Fibroblast of lung (primary cell): ENCODE results near the gene CDC123. TPM values are rescaled to one million over a fixed set of nuclear protein-coding genes. Genes with fewer than 3 reads are reported as not detected.
"Not testable (repeated sequence)": the region's sequence is repeated elsewhere in the genome, so short reads cannot be mapped to it uniquely, and the experiment has no call there.

Experiments
- DNase-seq, 2 donors: peaks; one replicate each; pipeline versions ENCODE4 v3.0.0 to v3.0.0-alpha.2; 2010; ENCODE audit warnings: low read depth in 2 of 2
- H2AFZ ChIP-seq: 2 replicates; pipeline ENCODE4 v1.5.1; 2012; ENCODE audit warnings: low read length, control low read depth, inconsistent platforms
- H3K27ac ChIP-seq: 2 replicates; pipeline ENCODE4 v1.5.1; 2011; ENCODE audit warnings: low read length, control low read depth; ENCODE audit not compliant: insufficient read depth
- H3K27me3 ChIP-seq: 2 replicates; pipeline ENCODE4 v1.5.1; 2011; ENCODE audit warnings: mild to moderate bottlenecking, low read length; ENCODE audit not compliant: control insufficient read depth, insufficient read depth
- H3K36me3 ChIP-seq: 2 replicates; pipeline ENCODE4 v1.5.1; 2011; ENCODE audit warnings: low read length; ENCODE audit not compliant: control insufficient read depth, insufficient read depth
- H3K4me1 ChIP-seq: 2 replicates; pipeline ENCODE4 v1.5.1; 2011; ENCODE audit warnings: low read length; ENCODE audit not compliant: control insufficient read depth, insufficient read depth; ENCODE audit errors: extremely low read depth
- H3K4me2 ChIP-seq: 2 replicates; pipeline ENCODE4 v1.5.1; 2011; ENCODE audit warnings: low read length, control low read depth; ENCODE audit not compliant: insufficient read depth; ENCODE audit errors: extremely low read depth
- H3K4me3 ChIP-seq, 4 experiments: fragments of 200-600 bp in 1 of 4; sonication (generic) in 1 of 4; replicated peaks in 1 of 4; 2 replicates each; pipeline ENCODE4 v1.5.1; 2011 to 2016; ENCODE audit warnings: low read length in 4 of 4, low read depth in 3 of 4, mild to moderate bottlenecking in 3 of 4, control low read depth in 2 of 4, inconsistent platforms in 1 of 4, mixed read lengths in 1 of 4; ENCODE audit not compliant: insufficient read depth in 1 of 4; ENCODE audit errors: control extremely low read depth in 1 of 4
- H3K79me2 ChIP-seq: 2 replicates; pipeline ENCODE4 v1.5.1; 2012; ENCODE audit warnings: mild to moderate bottlenecking, low read length, inconsistent platforms; ENCODE audit not compliant: control insufficient read depth, insufficient read depth
- H3K9ac ChIP-seq: 2 replicates; pipeline ENCODE4 v1.5.1; 2011; ENCODE audit warnings: mild to moderate bottlenecking, low read length, control low read depth; ENCODE audit not compliant: insufficient read depth
- H3K9me3 ChIP-seq: 2 replicates; pipeline ENCODE4 v1.5.1; 2012; ENCODE audit warnings: low read depth, low read length; ENCODE audit not compliant: control insufficient read depth, insufficient read depth
- H4K20me1 ChIP-seq: 2 replicates; pipeline ENCODE4 v1.5.1; 2011; ENCODE audit warnings: low read length; ENCODE audit not compliant: control insufficient read depth, insufficient read depth; ENCODE audit errors: extremely low read depth
- EZH2 ChIP-seq: IDR thresholded peaks from 2 replicates; pipeline ENCODE4 v1.5.1; 2012; ENCODE audit warnings: low read length, control low read depth, mild to moderate bottlenecking; ENCODE audit errors: missing control alignments
- polyA plus RNA-seq, 2 donors: library from polyadenylated mRNA; depleted of rRNA in 1 of 2; stranded (reverse) in 1 of 2; unstranded in 1 of 2; fragments of >200 nt; gene quantifications; 2 replicates each; pipeline ENCODE4 v1.2.1, GENCODE V29; 2011 to 2012; ENCODE audit warnings: missing spikeins in 1 of 2
- total RNA-seq: library from RNA; depleted of rRNA; stranded (reverse); fragments of >200 nt; gene quantifications from 2 replicates; pipeline ENCODE4 v1.2.1, GENCODE V29; 2014
- TF ChIP-seq, protein P1 (sequence below), 2 donors: IDR thresholded peaks in 1 of 2; conservative IDR thresholded peaks in 1 of 2; 1 replicate in 1 of 2; 2 replicates in 1 of 2; pipeline ENCODE4 v1.5.1; 2011 to 2012; ENCODE audit warnings: low read length in 2 of 2, control low read depth in 1 of 2, inconsistent platforms in 1 of 2, low read depth in 1 of 2, mild to moderate bottlenecking in 1 of 2

CDC123 gene
- total and polyA plus RNA-seq, 2 donors (not counting 1 experiment from before 2014, with no cell fraction given), result 144 to 172 TPM

DNA sequence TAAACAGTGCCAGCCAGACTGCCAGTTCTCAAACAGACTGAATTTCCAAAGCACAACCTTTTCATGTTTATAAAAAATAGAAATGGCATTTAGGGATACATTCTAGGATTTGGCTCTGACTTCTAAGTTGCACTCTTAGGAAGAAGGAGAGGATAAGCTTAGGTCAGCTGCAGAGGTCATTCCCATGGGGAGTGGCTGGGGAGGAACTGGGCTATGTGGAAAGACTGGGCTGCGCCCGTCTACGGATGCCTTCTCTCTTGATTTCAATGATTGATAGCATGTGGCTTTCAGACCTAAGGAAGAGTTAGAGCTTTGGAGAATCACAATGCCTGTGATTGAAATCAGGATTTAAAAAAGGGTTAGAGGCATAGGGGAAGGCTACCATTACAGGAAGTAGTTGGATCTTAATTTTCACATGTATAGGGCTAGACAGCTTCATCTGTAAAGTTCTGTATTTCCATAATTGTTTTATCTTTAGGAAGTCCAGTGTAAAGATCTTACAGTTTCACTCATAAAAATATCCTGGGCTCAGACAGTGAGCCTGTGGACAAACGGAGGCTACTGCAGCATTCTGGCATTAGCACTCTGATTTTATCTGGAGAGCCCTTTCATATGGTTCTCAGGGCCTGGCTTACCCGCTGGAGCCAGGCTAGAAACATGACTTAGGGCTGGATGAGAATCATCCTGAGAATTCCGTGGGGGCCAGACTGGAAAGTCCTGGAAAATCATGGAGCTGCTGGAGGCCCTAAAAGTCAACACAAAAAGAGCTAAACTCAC is 29.8 kb upstream of the CDC123 start:
- TF ChIP-seq, protein P1, sequence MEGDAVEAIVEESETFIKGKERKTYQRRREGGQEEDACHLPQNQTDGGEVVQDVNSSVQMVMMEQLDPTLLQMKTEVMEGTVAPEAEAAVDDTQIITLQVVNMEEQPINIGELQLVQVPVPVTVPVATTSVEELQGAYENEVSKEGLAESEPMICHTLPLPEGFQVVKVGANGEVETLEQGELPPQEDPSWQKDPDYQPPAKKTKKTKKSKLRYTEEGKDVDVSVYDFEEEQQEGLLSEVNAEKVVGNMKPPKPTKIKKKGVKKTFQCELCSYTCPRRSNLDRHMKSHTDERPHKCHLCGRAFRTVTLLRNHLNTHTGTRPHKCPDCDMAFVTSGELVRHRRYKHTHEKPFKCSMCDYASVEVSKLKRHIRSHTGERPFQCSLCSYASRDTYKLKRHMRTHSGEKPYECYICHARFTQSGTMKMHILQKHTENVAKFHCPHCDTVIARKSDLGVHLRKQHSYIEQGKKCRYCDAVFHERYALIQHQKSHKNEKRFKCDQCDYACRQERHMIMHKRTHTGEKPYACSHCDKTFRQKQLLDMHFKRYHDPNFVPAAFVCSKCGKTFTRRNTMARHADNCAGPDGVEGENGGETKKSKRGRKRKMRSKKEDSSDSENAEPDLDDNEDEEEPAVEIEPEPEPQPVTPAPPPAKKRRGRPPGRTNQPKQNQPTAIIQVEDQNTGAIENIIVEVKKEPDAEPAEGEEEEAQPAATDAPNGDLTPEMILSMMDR (conservative IDR thresholded peaks at IDR 0.05 in 1 of 2, IDR thresholded peaks at IDR 0.05 in 1 of 2; ENCODE audit: low read depth in 1 of 2, low read length in 2 of 2), result no peak
- no peak for TF ChIP-seq EZH2
- no peaks in the 10 kb centered on the region for H4K20me1 ChIP-seq
- H3K9ac ChIP-seq, result no peak overlapping the region
- no peak overlapping the region for H3K4me3 ChIP-seq
- no peak overlapping the region for H2AFZ ChIP-seq
- no peaks in the 10 kb centered on the region for H3K4me1 ChIP-seq
- H3K27me3 ChIP-seq, result no peaks in the 10 kb centered on the region
- H3K36me3 ChIP-seq, result peaks cover 5% of the 10 kb centered on the region
- no peak overlapping the region for H3K4me2 ChIP-seq
- DNase-seq, result no peak
- H3K79me2 ChIP-seq, result no peaks in the 10 kb centered on the region
- no peaks in the 10 kb centered on the region for H3K9me3 ChIP-seq
- no peak overlapping the region for H3K27ac ChIP-seq

DNA sequence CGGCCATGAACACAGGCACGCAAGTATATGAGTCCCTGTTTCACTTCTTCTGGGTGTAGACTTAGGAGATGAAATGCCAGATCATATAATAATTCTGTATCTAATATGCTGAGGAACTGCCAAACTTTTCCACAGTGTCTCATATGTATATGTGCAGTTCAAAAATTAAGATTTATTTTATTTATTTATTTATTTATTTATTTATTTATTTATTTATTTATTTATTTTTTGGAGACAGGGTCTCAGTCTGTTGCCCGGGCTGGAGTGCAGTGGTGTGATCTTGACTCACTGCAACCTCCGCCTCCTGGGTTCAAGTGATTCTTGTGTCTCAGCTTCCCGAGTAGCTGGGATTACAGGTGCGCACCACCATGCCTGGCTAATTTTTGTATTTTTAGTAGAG is 24.5 kb upstream of the CDC123 start:
- not testable (repeated sequence) for H3K4me2 ChIP-seq, H4K20me1 ChIP-seq, DNase-seq, H2AFZ ChIP-seq, H3K9me3 ChIP-seq, H3K9ac ChIP-seq, H3K27ac ChIP-seq, H3K27me3 ChIP-seq, H3K4me3 ChIP-seq, H3K79me2 ChIP-seq, H3K4me1 ChIP-seq
- H3K36me3 ChIP-seq, result peaks cover 16% of the 10 kb centered on the region

DNA sequence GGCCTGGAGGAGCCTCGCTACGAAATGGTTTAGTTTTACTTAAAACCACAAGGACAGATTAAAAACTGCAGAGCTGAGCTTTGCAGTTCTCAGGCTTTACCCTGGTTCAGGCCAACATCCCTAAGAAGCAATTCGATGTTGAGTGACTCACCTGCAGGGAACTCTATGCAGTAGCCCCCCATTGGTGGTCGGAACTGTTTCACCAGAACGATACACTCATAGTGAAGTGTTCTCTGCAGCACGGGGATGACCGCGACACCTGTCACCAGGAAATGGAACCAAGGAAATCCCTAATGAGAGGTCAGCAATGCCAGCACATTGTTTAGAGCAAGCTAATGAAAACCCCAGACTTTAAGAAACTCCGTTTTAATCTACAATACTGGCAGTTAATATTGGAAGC is 18.3 kb upstream of the CDC123 start:
- TF ChIP-seq, protein P1 (conservative IDR thresholded peaks at IDR 0.05 in 1 of 2, IDR thresholded peaks at IDR 0.05 in 1 of 2; ENCODE audit: low read depth in 1 of 2, low read length in 2 of 2), result no peak
- TF ChIP-seq EZH2, result no peak
- Histone ChIP-seq H3K27me3 (no peaks in the 10 kb centered on the region), H3K36me3 (peaks cover 16% of the 10 kb centered on the region), H3K79me2 (no peaks in the 10 kb centered on the region), H2AFZ (no peak overlapping the region), H3K9me3 (no peaks in the 10 kb centered on the region), H3K4me1 (no peaks in the 10 kb centered on the region), H3K4me2 (no peak overlapping the region), H3K4me3 (no peak overlapping the region), H4K20me1 (no peaks in the 10 kb centered on the region), H3K9ac (no peak overlapping the region), H3K27ac (no peak overlapping the region)
- DNase-seq, result peak in 1 of 2 donors; percentile 53
